Gastrocnemius medialis (tissue), 4 donors: Measurements from ENCODE around the gene PRPF19.

Experiments
- POLR2A ChIP-seq, 2 donors: fragments of 450-650 bp; IDR thresholded peaks; one replicate each; pipeline ENCODE4 v1.6.1; 2017; ENCODE audit warnings: antibody characterized with exemption in 2 of 2, mild to moderate bottlenecking in 2 of 2, moderate library complexity in 2 of 2
- TF ChIP-seq, protein P1 (sequence below), 5 experiments: fragments of 450-650 bp in 3 of 5; fragments of 200-600 bp in 2 of 5; sonication (generic) in 2 of 5; IDR thresholded peaks in 4 of 5; conservative IDR thresholded peaks in 1 of 5; 1 replicate in 4 of 5; 2 replicates in 1 of 5; pipeline ENCODE4 v1.5.1; 2016 to 2019; ENCODE audit warnings: antibody characterized with exemption in 5 of 5, mild to moderate bottlenecking in 3 of 5, moderate library complexity in 3 of 5

DNA sequence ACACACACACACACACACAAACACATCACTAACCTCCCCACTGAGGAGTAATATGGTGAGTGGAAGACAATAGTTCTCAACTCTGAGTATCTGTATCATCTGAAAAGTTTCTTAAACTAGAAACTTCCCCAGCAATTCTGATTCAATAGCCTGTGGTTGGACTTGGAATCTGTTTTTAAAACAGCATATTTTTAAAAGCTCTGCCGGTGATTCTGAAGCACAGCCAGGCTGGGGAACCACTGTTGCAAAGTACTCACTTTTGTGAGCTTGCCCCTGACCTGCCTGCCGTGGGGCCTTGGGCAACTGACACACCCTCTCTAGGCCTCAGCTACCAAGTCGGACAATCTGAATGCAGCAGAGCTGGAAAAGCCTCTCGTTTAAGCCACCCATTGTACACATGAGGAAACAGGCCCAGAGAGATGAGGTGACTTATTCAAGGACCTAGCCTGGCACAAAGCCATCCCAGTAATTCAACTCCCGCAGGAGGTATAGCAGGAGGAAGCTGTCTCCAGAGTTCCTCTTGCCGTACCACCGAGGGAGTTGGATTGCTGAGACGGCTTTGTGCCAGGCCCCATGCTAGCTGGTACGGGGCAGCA, 36.7 kb upstream of the PRPF19 start:
- TF ChIP-seq, protein P1, sequence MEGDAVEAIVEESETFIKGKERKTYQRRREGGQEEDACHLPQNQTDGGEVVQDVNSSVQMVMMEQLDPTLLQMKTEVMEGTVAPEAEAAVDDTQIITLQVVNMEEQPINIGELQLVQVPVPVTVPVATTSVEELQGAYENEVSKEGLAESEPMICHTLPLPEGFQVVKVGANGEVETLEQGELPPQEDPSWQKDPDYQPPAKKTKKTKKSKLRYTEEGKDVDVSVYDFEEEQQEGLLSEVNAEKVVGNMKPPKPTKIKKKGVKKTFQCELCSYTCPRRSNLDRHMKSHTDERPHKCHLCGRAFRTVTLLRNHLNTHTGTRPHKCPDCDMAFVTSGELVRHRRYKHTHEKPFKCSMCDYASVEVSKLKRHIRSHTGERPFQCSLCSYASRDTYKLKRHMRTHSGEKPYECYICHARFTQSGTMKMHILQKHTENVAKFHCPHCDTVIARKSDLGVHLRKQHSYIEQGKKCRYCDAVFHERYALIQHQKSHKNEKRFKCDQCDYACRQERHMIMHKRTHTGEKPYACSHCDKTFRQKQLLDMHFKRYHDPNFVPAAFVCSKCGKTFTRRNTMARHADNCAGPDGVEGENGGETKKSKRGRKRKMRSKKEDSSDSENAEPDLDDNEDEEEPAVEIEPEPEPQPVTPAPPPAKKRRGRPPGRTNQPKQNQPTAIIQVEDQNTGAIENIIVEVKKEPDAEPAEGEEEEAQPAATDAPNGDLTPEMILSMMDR (IDR thresholded peaks at IDR 0.05 in 4 of 5, conservative IDR thresholded peaks at IDR 0.05 in 1 of 5) = no peak
- no peak for TF ChIP-seq POLR2A (IDR thresholded peaks at IDR 0.05)
